GM19023 (cell line): ENCODE data around the gene GLIPR1L2.
"Not testable (repeated sequence)": the region's sequence is repeated elsewhere in the genome, so short reads cannot be mapped to it uniquely, and the experiment has no call there.

Source experiments
- ATAC-seq: cut with Tn5 transposase; IDR thresholded peaks from one replicate; pipeline ENCODE4 v1.9.1; 2021; ENCODE audit warnings: mild to moderate bottlenecking, moderate library complexity; ENCODE audit not compliant: unreplicated experiment

Gene GLIPR1L2

GRCh38 chr12:75390899-75391538, at the start of gene GLIPR1L2:
GLIPR1L2 (plus strand) TSS chr12:75391089; CDS start chr12:75391117, 28 bp downstream.
- peak; percentile 97 for ATAC-seq

DNA sequence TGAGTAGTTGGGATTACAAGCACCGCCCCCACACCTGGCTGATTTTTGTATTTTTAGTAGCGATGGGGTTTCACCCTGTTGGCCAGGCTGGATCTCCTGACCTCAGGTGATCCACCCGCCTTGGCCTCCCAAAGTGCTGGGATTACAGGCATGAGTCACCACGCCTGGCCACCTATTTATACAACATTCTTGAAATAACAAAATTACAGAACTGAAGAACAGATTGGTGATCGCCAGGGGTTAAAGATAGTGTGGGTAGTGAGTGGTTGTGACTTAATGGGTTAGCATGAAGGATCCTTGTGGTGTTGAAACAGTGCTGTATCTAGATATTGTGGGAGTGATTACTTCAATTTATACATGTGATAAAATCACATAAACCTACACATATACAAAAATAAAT, 49.0 kb upstream of the GLIPR1L2 start:
- no peak for ATAC-seq

- ATAC-seq = no peak
Measured at GRCh38 chr12:75345531-75345930, 45.4 kb upstream of the GLIPR1L2 start.

DNA sequence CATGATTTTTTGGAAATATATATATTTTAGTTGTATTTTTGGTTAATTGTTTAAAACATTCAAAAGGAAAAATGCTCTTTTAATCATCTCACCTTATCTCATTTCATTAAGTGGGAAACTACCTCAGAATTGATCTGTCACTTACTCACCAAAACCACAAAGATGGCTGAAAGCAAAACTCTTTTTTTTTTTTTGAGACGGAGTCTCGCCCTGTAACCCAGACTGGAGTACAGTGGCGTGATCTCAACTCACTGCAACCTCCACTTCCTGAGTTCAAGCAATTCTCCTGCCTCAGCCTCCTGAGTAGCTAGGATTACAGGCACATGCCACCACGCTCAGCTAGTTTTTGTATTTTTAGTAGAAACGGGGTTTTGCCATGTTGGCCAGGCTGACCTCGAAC, 44.7 kb upstream of the GLIPR1L2 start:
- not testable (repeated sequence) for ATAC-seq

GRCh38 chr12:75349946-75350345, 40.9 kb upstream of the GLIPR1L2 start:
- ATAC-seq = no peak

DNA sequence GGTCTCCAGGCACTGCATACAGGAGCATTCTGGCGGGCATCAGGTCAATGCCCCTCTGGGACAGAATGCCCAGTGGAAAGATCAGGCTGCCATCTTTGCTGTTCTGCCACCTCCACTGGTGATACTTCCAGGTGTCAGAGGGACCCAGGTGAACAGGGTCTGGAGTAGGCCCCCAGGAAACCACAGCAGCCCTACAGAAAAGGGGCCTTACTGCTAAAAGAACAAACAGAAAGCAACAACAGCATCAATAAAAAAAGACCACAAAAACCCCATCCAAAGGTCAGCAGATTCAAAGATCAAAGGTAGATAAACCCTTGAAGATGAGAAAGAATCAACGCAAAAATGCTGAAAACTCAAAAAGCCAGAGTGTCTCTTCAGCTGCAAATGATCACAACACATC, 40.5 kb upstream of the GLIPR1L2 start:
- ATAC-seq = no peak

GRCh38 chr12:75354011-75354410, 36.9 kb upstream of the GLIPR1L2 start:
- ATAC-seq = no peak

DNA sequence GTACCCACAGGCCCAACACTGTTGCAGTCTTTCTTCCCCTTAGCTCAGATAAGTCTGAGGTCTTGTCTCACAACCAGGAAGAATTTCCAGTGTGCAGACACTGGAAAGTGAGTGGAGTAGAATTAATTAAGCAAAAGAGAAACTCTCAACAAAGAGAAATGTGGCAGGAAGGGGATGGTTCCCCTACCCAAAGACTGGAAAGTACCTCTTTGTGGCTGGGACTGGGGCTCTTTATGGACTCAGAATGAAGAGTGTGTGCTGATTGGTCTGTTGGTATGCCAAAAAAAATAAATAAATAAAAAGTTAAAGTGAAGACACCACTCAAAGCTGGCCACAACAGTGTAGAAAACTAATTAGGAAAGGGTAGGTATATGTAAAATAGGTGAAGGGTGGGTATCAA, 30.0 kb upstream of the GLIPR1L2 start:
- no peak for ATAC-seq

DNA sequence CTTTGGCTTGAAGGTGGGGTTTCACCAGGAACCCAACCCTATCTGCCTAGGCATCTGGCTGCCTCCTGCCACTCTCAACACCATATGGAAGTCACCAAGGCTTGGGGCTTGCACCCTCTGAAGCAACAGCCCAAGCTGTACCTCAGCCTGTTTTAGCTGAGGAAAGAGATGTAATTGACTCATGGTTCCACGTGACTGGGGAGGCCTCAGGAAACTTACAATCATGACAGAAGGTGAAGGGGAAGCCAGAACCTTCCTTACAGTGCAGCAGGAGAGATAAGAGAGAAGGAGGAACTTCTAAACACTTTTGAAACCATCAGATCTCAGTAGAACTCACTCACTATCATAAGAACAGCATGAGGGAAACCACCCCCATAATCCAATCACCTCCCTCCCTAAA, 29.5 kb upstream of the GLIPR1L2 start:
- no peak for ATAC-seq

- ATAC-seq = no peak
Measured at GRCh38 chr12:75364919-75365318, 26.0 kb upstream of the GLIPR1L2 start.

DNA sequence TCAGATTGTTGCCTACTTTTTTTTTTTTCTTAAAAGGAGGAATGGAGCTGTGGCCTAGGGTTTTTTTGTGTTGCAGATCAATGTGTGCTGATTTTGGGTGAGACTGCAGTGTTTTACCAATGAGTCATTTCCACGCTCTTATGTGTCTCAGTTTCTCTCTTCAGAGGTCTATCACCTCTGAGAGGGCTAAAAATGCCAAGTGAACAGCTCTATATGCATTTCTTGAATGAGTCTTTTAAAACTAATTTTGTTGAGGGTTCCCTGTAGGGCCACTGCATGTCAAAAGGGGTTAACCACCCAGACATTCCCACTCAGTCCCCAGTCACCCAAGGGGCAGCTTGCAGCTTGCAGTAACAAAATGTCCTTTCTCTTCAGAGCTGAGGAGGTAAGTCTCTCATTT, 24.3 kb upstream of the GLIPR1L2 start:
- peak; percentile 88 for ATAC-seq

- ATAC-seq = no peak
Measured at GRCh38 chr12:75374971-75375370, 15.9 kb upstream of the GLIPR1L2 start.

GRCh38 chr12:75378354-75378753, 12.5 kb upstream of the GLIPR1L2 start:
- ATAC-seq = no peak

DNA sequence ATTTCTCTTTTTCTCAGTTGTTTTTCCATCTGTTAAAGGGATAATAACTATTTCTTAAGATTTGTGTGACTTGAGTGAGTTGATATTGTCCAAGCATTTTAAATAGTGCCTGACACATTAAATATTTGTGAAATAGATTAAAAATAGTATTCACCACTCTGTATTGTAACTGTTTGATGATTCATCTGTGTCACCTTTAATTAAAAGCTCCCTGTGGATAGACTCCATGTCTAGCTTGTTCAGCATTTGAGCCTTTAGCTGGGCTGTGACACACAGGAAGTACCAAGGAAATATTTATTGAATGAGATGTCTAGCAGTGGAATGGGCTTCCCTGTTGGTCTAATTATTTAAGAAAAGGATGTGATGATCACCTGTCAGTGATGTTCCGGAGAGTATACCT, 1.8 kb upstream of the GLIPR1L2 start:
- ATAC-seq = no peak

GRCh38 chr12:75389706-75390105, 1.2 kb upstream of the GLIPR1L2 start:
- no peak for ATAC-seq

DNA sequence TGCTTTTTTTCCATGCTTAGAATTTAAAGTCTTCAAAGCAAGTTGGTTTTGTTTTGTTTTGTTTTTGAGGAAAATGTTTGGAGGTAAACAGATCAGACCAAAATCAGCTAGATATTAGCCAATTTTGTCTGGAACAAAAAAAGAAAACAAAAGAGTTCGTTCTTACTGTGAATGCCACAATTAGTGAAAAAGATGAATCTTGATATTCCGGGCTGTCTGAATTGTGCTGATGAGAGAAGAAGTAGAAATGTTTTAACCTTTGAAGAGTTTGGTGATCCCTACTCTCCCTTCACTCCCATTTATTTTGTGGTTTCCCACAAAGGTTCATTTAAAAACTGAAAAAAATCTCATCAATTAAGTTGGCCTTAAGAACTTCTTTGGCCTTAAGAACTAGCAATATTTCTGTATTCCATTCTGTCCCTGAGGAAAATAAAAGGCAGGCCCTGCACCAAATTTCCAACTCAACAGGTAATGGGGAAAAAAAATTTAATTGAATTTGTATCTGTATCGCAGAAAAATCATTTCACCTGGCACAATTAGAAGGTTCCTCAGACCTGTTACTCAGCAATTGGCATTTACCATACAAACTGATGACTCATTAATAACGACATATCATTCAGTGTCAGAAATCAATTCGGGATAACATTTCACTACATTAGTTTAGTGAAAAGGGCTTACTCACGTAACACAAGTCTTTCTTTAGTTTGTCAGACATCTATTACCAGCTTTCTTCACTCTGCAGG, 562 bp upstream of the GLIPR1L2 start:
- no peak for ATAC-seq

DNA sequence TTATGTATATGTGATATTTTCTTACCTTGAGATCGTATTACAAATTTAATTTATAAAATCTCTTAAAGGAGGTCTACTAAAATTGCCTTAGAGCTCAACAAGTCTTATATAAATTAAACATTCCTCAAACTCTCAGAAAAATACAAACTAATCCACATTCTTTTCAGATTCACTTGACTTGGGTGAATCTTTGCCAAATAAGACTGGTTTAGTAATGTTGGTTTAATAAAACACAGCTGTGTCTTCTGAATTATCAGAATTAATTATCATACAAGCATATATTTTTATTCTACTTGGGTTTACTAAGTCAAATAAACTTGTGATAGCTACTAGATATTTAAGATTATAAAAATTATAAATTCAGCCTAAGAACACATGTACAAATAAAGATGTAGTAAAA, 13.3 kb downstream of the GLIPR1L2 start:
- ATAC-seq = no peak

GRCh38 chr12:75407683-75408082, 16.8 kb downstream of the GLIPR1L2 start:
- no peak for ATAC-seq

DNA sequence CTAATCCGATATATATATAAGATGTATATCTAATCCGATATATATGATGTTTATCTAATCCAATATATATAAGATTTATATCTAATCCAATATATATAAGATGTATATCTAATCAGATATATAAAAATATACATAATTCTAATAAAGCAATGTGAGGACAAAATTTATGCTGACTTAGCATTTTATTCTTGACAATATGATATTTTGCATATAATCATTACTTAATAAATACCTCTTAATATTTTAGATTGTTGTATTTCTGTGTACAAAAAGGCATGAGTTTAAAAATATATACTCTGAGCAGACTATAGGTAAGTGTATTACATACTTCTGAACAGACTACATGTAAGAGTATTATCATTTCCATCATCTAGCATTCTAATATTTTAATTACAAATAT, 18.9 kb downstream of the GLIPR1L2 start:
- no peak for ATAC-seq

DNA sequence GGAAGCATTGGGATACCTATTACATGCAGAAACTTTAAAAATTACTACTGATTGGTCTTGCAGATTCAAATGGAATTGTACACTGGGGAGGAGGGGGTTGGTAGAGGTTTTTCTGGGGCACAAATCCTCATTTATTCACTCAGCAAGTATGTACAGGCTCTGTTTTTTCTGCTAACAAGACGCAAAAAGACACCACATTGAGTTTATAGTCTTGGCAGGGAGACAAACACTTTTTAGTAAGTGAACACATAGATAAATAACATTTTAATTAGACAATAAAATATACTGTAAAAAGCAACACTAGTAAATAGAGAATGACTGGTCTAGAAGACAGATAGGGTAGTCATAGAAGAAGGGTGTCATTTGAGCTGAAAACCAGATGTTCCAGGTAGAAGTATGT, 23.8 kb downstream of the GLIPR1L2 start:
- no peak for ATAC-seq

- no peak for ATAC-seq
Measured at GRCh38 chr12:75419841-75420240, 29.0 kb downstream of the GLIPR1L2 start.

- ATAC-seq = no peak
Measured at GRCh38 chr12:75427491-75427890, 36.6 kb downstream of the GLIPR1L2 start.

GRCh38 chr12:75428767-75429166, 37.9 kb downstream of the GLIPR1L2 start:
- ATAC-seq = no peak
